ENCODE results near the gene PERM1.
A peak's percentile ranks its signal among the peaks of the same experiment; 100 is the strongest.
"Not testable (repeated sequence)": the region's sequence is repeated elsewhere in the genome, so short reads cannot be mapped to it uniquely, and the experiment has no call there.

Gene PERM1

DNA sequence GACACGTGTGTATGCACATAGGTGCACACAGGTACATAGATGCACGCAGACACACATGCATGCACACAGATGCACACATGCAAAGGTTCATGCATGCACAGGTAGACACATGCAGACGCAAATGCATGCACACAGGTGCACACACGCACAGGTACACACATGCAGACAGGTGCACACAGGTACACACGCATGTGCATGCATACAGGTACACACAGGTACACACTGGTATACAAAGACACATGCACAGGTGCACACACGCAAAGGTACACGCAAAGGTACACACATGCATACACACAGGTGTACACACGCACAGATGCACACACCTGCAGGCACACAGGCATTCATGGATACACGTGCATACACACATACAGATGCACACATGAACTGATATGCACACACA lies 31.6 kb downstream of the PERM1 start:
- Histone ChIP-seq H3K27me3 (no peaks in the 10 kb centered on the region), H3K4me3 (no peak overlapping the region), H3K9ac (no peak overlapping the region), H3K36me3 (peaks cover 100% of the 10 kb centered on the region), H3K4me1 (peaks cover 10% of the 10 kb centered on the region), H3K27ac (no peak overlapping the region), H4K20me1 (peaks cover 99% of the 10 kb centered on the region), H3K9me3 (no peaks in the 10 kb centered on the region), H3K4me2 (no peak overlapping the region)
- TF ChIP-seq Cebpa-rat (IDR thresholded peaks at IDR 0.05): no peak

DNA sequence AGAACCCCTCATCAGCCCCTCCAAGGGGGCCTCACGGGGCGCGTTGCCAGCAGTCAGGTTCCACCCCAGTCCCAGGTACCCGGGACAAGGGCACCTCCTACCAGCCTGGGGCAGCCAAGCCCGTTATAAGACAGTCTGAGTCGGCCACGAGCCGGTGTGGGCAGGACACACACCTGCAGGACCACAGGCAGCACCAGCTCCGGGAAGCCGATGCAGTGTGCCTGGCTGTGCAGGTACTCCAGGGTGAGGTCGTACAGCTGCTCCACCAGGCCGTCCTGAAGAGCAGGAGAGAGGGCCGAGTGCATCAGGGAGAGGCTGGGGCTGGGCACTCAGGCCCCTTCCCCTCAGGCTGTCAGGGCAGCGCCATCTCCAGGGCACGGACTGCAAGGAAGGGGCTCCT lies 33.9 kb downstream of the PERM1 start:
- Histone ChIP-seq H3K4me3 (no peak overlapping the region), H3K27me3 (peaks cover 17% of the 10 kb centered on the region), H3K36me3 (peaks cover 91% of the 10 kb centered on the region), H3K4me1 (peaks cover 27% of the 10 kb centered on the region), H3K9me3 (no peaks in the 10 kb centered on the region), H3K9ac (no peak overlapping the region), H3K4me2 (no peak overlapping the region), H3K27ac (no peak overlapping the region), H4K20me1 (peaks cover 100% of the 10 kb centered on the region)
- no peak for TF ChIP-seq Cebpa-rat (IDR thresholded peaks at IDR 0.05)

DNA sequence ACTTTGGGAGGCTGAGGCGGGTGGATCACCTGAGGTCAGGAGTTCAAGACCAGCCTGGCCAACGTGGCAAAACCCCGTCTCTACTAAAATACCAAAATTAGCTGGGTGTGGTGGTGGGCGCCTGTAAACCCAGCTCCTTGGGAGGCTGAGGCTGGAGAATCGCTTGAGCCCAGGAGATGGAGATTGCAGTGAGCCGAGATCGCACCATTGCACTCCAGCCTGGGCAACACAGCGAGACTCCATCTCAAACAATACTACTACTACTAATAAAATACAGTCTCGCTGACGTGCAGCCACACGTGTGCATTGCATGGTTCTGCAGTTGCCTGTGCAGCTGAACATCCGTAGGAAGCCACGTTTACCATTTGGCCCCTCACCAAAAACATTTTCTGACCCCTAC lies 35.1 kb downstream of the PERM1 start:
- Histone ChIP-seq H3K36me3 (peaks cover 79% of the 10 kb centered on the region), H4K20me1 (peaks cover 100% of the 10 kb centered on the region), H3K4me1 (peaks cover 37% of the 10 kb centered on the region), H3K27me3 (peaks cover 28% of the 10 kb centered on the region)
- not testable (repeated sequence) for H3K4me3 ChIP-seq, H3K9ac ChIP-seq, H3K27ac ChIP-seq, H3K9me3 ChIP-seq, H3K4me2 ChIP-seq

- TF ChIP-seq Cebpa-rat (IDR thresholded peaks at IDR 0.05): no peak
Observed at GRCh38 chr1:945688-946556, 36.0 kb downstream of the PERM1 start.

GRCh38 chr1:944341-945325 lies 37.3 kb downstream of the PERM1 start:
- Histone ChIP-seq H3K4me2 (peak overlapping the region; percentile 70), H3K4me1 (peaks cover 58% of the 10 kb centered on the region), H4K20me1 (peaks cover 100% of the 10 kb centered on the region), H3K27ac (no peak overlapping the region), H3K9me3 (no peaks in the 10 kb centered on the region), H3K4me3 (no peak overlapping the region), H3K36me3 (peaks cover 57% of the 10 kb centered on the region), H3K27me3 (peaks cover 50% of the 10 kb centered on the region), H3K9ac (no peak overlapping the region)
- no peak for TF ChIP-seq Cebpa-rat (IDR thresholded peaks at IDR 0.05)

More at GRCh38 chr1:945688-946556, 36.0 kb downstream of the PERM1 start:
- Histone ChIP-seq H3K9me3 (no peaks in the 10 kb centered on the region), H3K4me3 (no peak overlapping the region), H3K27ac (no peak overlapping the region), H3K36me3 (peaks cover 70% of the 10 kb centered on the region), H3K27me3 (peaks cover 37% of the 10 kb centered on the region), H4K20me1 (peaks cover 100% of the 10 kb centered on the region), H3K9ac (no peak overlapping the region), H3K4me1 (peaks cover 45% of the 10 kb centered on the region), H3K4me2 (peak overlapping the region; percentile 70)

GRCh38 chr1:943545-944340 lies 38.1 kb downstream of the PERM1 start:
- Histone ChIP-seq H3K4me1 (peaks cover 67% of the 10 kb centered on the region), H3K9me3 (no peaks in the 10 kb centered on the region), H4K20me1 (peaks cover 100% of the 10 kb centered on the region), H3K36me3 (peaks cover 48% of the 10 kb centered on the region), H3K27me3 (peaks cover 59% of the 10 kb centered on the region), H3K9ac (no peak overlapping the region), H3K4me3 (no peak overlapping the region), H3K27ac (no peak overlapping the region), H3K4me2 (peak overlapping the region; percentile 70)
- TF ChIP-seq Cebpa-rat (IDR thresholded peaks at IDR 0.05): no peak

- peaks cover 41% of the 10 kb centered on the region for H3K36me3 ChIP-seq
- peaks cover 65% of the 10 kb centered on the region for H3K27me3 ChIP-seq
- peak overlapping the region; percentile 90 for H3K4me2 ChIP-seq
- no peak overlapping the region for H3K9ac ChIP-seq
- H3K27ac ChIP-seq: no peak overlapping the region
- no peaks in the 10 kb centered on the region for H3K9me3 ChIP-seq
- peaks cover 100% of the 10 kb centered on the region for H4K20me1 ChIP-seq
- H3K4me1 ChIP-seq: peaks cover 74% of the 10 kb centered on the region
- H3K4me3 ChIP-seq: 0 out of 2 replicates have a peak overlapping the region, but pooled peaks have one; percentile 14
- no peak for TF ChIP-seq Cebpa-rat (IDR thresholded peaks at IDR 0.05)
Observed at GRCh38 chr1:942864-943533, 38.9 kb downstream of the PERM1 start.

DNA sequence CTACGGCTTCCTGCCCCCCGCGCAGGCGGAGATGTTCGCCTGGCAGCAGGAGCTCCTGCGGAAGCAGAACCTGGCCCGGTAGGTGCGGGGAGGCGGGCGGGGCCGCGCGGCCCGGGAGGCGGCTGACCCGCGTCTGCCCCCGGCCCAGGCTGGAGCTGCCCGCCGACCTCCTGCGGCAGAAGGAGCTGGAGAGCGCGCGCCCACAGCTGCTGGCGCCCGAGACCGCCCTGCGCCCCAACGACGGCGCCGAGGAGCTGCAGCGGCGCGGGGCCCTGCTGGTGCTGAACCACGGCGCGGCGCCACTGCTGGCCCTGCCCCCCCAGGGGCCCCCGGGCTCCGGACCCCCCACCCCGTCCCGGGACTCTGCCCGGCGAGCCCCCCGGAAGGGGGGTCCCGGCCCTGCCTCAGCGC lies 39.5 kb downstream of the PERM1 start:
- H3K4me2 ChIP-seq: peak overlapping the region; percentile 90
- H3K4me3 ChIP-seq: peak overlapping the region; percentile 63
- H4K20me1 ChIP-seq: peaks cover 98% of the 10 kb centered on the region
- H3K9ac ChIP-seq: no peak overlapping the region
- TF ChIP-seq Cebpa-rat (IDR thresholded peaks at IDR 0.05): no peak
- H3K9me3 ChIP-seq: no peaks in the 10 kb centered on the region
- H3K27me3 ChIP-seq: peaks cover 65% of the 10 kb centered on the region
- H3K4me1 ChIP-seq: peaks cover 78% of the 10 kb centered on the region
- peaks cover 35% of the 10 kb centered on the region for H3K36me3 ChIP-seq
- H3K27ac ChIP-seq: no peak overlapping the region
